ENCODE measurements around the gene VIL1.

- no peak for TF ChIP-seq CTCF (IDR thresholded peaks at IDR 0.05)
- TF ChIP-seq POLR2A (IDR thresholded peaks at IDR 0.05) = no peak
Observed at GRCh38 chr2:218427741-218428140, 8.8 kb downstream of the VIL1 start.
